ENCODE results near the gene IL1RL1. TPM values are rescaled to one million over a fixed set of nuclear protein-coding genes. Genes with fewer than 3 reads are reported as not detected.
A peak's percentile ranks its signal among the peaks of the same experiment; 100 is the strongest.

The IL1RL1 gene
- under 1 TPM; 0.11 to 1.00 (median 0.42) TPM for polyA plus RNA-seq (ENCODE audit: insufficient read length in 3 of 3)
- long read RNA-seq, donor 1: 0 reads
- long read RNA-seq, donor 2: 0 reads
- long read RNA-seq, donor 3: 0 reads
- long read RNA-seq, donor 4: 0 reads
- long read RNA-seq, donor 5: 0 reads
- long read RNA-seq, donor 6: 0 reads
- long read RNA-seq, donor 7: 0 reads
- long read RNA-seq, donor 8: 0 reads
- long read RNA-seq, donor 9: 0 reads
- long read RNA-seq, donor 10: 0 reads
- long read RNA-seq, donor 11, partial matches to known transcripts: 0 of 1 reads
- long read RNA-seq, donor 11, other reads (novel, unspliced or antisense): 0 of 1 reads
- long read RNA-seq, donor 12: 0 reads
- long read RNA-seq, donor 13: 0 reads
- long read RNA-seq, donor 14: 0 reads
- long read RNA-seq, donor 15: 0 reads
- long read RNA-seq, donor 16: 0 reads

GRCh38 chr2:102310964-102311640, at the start of gene IL1RL1:
IL1RL1 (plus strand) TSS chr2:102311563; CDS start chr2:102338265, 26,702 bp downstream.
- no peak for DNase-seq (ENCODE audit: extremely low read depth in 1 of 11, low read depth in 9 of 11, low spot score in 4 of 11)

GRCh38 chr2:102262216-102263129, 48.9 kb upstream of the IL1RL1 start:
- DNase-seq (ENCODE audit: extremely low read depth in 1 of 11, low read depth in 9 of 11, low spot score in 4 of 11): no peak

- DNase-seq (ENCODE audit: extremely low read depth in 1 of 11, low read depth in 9 of 11, low spot score in 4 of 11): no peak
These were observed 46.4 kb upstream of the IL1RL1 start for GRCh38 chr2:102264952-102265351.

GRCh38 chr2:102266204-102266603, 45.2 kb upstream of the IL1RL1 start:
- DNase-seq (ENCODE audit: extremely low read depth in 1 of 11, low read depth in 9 of 11, low spot score in 4 of 11): no peak

- DNase-seq (ENCODE audit: extremely low read depth in 1 of 11, low read depth in 9 of 11, low spot score in 4 of 11): no peak
These were observed 43.6 kb upstream of the IL1RL1 start for GRCh38 chr2:102267774-102268173.

- peak in 7 of 11 donors; percentile 15 to 71 (median 39) for DNase-seq (ENCODE audit: extremely low read depth in 1 of 11, low read depth in 9 of 11, low spot score in 4 of 11)
These were observed 42.7 kb upstream of the IL1RL1 start for GRCh38 chr2:102268510-102269199.

GRCh38 chr2:102269200-102269524, 42.2 kb upstream of the IL1RL1 start:
- no peak for DNase-seq (ENCODE audit: extremely low read depth in 1 of 11, low read depth in 9 of 11, low spot score in 4 of 11)

GRCh38 chr2:102271844-102272243, 39.5 kb upstream of the IL1RL1 start:
- DNase-seq (ENCODE audit: extremely low read depth in 1 of 11, low read depth in 9 of 11, low spot score in 4 of 11): no peak

GRCh38 chr2:102273619-102274211, 37.6 kb upstream of the IL1RL1 start:
- DNase-seq (ENCODE audit: extremely low read depth in 1 of 11, low read depth in 9 of 11, low spot score in 4 of 11): no peak

- no peak for DNase-seq (ENCODE audit: extremely low read depth in 1 of 11, low read depth in 9 of 11, low spot score in 4 of 11)
These were observed 34.7 kb upstream of the IL1RL1 start for GRCh38 chr2:102276549-102277201.

GRCh38 chr2:102277202-102277700, 34.1 kb upstream of the IL1RL1 start:
- no peak for DNase-seq (ENCODE audit: extremely low read depth in 1 of 11, low read depth in 9 of 11, low spot score in 4 of 11)

- DNase-seq (ENCODE audit: extremely low read depth in 1 of 11, low read depth in 9 of 11, low spot score in 4 of 11): no peak
These were observed 32.5 kb upstream of the IL1RL1 start for GRCh38 chr2:102278720-102279390.

GRCh38 chr2:102279391-102279735, 32.0 kb upstream of the IL1RL1 start:
- no peak for DNase-seq (ENCODE audit: extremely low read depth in 1 of 11, low read depth in 9 of 11, low spot score in 4 of 11)

- DNase-seq (ENCODE audit: extremely low read depth in 1 of 11, low read depth in 9 of 11, low spot score in 4 of 11): no peak
These were observed 28.7 kb upstream of the IL1RL1 start for GRCh38 chr2:102282678-102283091.

- no peak for DNase-seq (ENCODE audit: extremely low read depth in 1 of 11, low read depth in 9 of 11, low spot score in 4 of 11)
These were observed 27.4 kb upstream of the IL1RL1 start for GRCh38 chr2:102283996-102284395.

GRCh38 chr2:102284611-102285010, 26.8 kb upstream of the IL1RL1 start:
- DNase-seq (ENCODE audit: extremely low read depth in 1 of 11, low read depth in 9 of 11, low spot score in 4 of 11): no peak

GRCh38 chr2:102285368-102285767, 26.0 kb upstream of the IL1RL1 start:
- no peak for DNase-seq (ENCODE audit: extremely low read depth in 1 of 11, low read depth in 9 of 11, low spot score in 4 of 11)

- no peak for DNase-seq (ENCODE audit: extremely low read depth in 1 of 11, low read depth in 9 of 11, low spot score in 4 of 11)
These were observed 25.3 kb upstream of the IL1RL1 start for GRCh38 chr2:102286041-102286440.
